ENCODE results near the gene DHRS12.

DNA sequence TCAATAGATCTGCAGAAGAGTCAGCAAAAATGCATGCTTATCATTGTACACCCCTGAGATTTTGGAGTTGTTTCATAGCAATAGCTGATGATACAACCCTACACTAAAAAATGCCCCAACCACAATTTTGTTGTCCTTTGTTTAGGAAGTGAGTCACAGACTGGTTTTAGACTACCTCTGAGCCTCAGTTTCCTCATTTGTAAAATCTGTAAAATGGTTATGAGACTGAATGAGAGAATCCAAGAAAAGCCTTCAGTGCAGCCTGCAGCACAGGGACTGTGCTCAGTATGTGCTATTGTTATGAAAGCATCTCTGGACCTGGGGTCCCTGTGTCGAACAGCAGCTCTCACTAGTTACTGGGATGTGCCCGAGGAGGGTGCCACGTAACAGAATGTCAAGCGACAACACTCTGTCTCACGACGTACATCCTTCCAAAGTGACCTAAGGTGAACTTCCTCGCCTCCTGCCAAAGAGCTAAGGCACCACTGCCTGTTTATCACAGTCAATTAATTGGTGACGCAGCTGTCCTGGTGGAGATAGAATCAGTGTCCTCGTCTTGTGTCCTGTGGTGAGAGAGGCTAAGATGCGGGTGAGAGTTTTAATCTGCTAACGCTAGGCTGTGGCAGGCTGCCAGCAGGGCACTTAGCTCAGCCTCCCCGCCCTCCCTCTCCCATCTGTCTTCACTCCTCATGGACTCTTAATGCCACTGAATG, 18.1 kb downstream of the DHRS12 start:
- TF ChIP-seq, protein P1, sequence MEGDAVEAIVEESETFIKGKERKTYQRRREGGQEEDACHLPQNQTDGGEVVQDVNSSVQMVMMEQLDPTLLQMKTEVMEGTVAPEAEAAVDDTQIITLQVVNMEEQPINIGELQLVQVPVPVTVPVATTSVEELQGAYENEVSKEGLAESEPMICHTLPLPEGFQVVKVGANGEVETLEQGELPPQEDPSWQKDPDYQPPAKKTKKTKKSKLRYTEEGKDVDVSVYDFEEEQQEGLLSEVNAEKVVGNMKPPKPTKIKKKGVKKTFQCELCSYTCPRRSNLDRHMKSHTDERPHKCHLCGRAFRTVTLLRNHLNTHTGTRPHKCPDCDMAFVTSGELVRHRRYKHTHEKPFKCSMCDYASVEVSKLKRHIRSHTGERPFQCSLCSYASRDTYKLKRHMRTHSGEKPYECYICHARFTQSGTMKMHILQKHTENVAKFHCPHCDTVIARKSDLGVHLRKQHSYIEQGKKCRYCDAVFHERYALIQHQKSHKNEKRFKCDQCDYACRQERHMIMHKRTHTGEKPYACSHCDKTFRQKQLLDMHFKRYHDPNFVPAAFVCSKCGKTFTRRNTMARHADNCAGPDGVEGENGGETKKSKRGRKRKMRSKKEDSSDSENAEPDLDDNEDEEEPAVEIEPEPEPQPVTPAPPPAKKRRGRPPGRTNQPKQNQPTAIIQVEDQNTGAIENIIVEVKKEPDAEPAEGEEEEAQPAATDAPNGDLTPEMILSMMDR (IDR thresholded peaks at IDR 0.05; ENCODE audit: low read length), result no peak
- no peak for TF ChIP-seq EZH2 (IDR thresholded peaks at IDR 0.05; ENCODE audit: borderline replicate concordance, low read length)

All from OCI-LY1 (cell line).